Stimulated activated CD8-positive, alpha-beta memory T cell treated with anti-CD3 and anti-CD28 coated beads, Interleukin-12 subunit alpha, Interleukin-12 subunit beta, amount 100 ng/mL, for 1 hour (primary cell): Measurements from ENCODE around the gene DICER1.
"Not testable (repeated sequence)": the region's sequence is repeated elsewhere in the genome, so short reads cannot be mapped to it uniquely, and the experiment has no call there.

ENCODE experiments used
- DNase-seq: peaks from one replicate; pipeline ENCODE4 v3.0.0-alpha.2; 2020; ENCODE audit warnings: low read depth

The DICER1 gene

GRCh38 chr14:95150910-95151309 lies 6.4 kb downstream of the DICER1 start:
- DNase-seq, result no peak

DNA sequence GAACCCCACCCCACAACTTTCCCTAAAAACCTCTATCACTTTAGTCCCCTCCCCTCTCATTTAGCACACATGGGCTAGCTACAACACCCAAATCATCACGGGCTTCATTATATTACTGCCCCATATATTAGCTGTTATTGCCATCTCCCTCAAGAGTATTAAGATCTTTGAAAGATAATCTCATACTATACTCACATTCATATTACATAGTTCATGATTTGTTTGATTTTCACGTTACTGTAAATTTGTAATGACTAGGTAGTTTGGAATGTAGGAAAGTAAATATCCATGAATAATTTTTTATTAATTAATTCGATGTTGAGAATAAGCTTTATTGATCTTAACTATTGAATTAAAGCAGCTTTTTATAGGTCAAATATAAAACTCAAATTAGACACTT lies 7.9 kb downstream of the DICER1 start:
- no peak for DNase-seq

DNA sequence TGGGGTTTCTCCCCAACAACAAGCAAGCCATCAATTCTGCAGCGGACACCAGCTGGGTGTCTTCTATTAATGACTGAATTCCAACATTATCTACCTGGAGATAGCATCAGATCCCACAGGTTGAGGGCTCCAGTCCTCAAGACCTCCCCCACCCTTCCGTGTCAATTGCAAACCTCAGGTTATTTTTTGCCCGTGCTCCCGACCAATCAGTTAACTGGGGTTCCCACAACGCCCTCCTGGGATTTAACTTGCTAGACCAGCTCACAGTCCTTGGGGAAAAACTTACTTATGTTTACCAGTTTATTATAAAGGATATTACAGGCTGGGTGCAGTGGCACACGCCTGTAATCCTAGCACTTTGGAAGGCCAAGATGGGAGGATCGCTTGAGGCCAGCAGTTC lies 9.7 kb downstream of the DICER1 start:
- DNase-seq, result no peak

DNA sequence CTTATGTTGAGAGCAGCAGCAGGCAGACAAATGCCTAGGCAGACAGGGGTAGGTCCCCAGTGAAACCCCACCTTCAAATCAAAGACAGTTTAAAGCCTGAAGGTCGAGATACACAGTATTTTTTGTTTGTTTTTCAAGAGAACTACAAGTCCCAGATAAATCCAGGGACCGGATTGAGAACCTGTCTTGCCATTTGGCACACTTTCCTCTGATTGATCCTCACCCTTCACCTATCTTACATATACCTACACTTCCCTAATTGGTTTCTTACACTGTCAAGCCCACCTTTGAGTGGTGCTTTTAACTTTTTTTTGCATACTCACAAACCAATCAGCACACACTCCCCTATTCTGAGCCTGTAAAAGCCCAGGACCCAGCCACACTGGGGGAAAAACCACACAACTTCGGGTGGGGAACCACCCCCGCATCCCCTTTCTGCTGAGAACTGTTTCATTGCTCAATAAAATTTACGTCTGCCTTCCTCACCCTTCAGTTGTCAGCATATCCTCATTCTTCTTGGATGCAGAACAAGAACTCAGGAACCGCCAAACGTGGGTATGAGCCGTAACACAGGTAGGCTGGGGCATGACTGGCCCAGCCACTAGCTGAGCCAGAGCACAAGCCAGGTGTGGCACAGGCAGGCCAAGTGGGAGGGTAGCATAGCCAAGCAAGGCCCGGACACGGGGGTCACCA lies 11.1 kb downstream of the DICER1 start:
- no peak for DNase-seq

- DNase-seq, result no peak
These were observed 12.5 kb downstream of the DICER1 start for GRCh38 chr14:95144849-95145248.

GRCh38 chr14:95143808-95144620 lies 13.3 kb downstream of the DICER1 start:
- DNase-seq, result no peak

GRCh38 chr14:95142208-95142607 lies 15.1 kb downstream of the DICER1 start:
- DNase-seq, result no peak

- DNase-seq, result no peak
These were observed 15.6 kb downstream of the DICER1 start for GRCh38 chr14:95141684-95142083.

DNA sequence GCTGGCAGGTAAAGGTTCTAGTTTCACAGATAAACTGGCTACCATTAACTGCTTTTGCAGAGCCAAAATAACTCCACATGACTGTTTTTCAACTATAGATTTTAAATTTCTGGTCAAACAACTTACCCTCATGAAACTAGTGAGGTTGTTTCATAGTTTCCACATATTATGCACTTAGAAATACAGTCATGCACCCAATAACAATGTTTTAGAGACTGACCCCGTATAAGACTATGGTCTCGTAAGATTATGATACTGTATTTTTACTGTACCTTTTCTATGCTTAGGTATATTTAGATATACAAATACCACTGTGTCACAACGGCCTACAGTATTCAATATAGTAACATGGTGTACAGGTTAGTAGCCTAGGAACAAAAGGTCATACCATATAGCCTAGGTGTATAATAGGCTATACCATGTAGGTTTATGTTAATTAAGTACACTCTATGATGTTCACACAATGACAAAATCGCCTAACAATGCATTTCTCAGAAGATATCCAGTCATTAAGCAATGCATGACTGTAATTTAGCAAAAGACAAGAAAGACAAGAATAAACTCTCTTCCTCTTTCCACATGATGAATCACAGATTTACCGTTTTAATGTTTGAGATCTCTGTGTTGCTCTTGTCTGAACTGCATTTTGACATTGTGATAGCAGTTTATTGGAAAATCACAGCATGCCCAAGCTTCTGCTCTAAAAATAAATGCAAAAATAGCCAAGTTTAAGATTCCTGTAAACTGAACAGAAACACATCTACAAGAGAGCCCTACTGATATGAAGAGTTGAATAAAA lies 17.1 kb downstream of the DICER1 start:
- no peak for DNase-seq

GRCh38 chr14:95138876-95139275 lies 18.5 kb downstream of the DICER1 start:
- DNase-seq, result no peak

- DNase-seq, result not testable (repeated sequence)
These were observed 18.9 kb downstream of the DICER1 start for GRCh38 chr14:95138455-95138854.

- no peak for DNase-seq
These were observed 19.5 kb downstream of the DICER1 start for GRCh38 chr14:95137804-95138167.

- no peak for DNase-seq
These were observed 20.0 kb downstream of the DICER1 start for GRCh38 chr14:95137164-95137803.

DNA sequence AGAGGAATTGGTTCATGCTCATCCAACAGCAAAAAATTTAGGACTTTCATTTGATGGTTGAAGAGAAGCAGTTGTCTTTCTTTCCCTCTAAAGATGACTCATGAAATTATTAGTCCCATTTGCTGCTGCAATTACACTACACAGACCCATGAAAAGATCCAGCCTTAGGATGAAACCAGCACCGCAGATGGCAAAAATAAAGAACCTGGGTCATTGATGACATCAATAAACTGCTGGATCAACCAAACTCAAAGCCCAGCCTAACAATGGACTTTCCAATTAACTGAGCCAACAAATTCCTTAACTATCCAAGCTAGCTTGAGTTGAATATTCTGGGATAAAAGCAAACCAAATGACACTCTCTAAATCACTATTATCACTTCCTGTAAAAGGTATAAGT lies 20.7 kb downstream of the DICER1 start:
- no peak for DNase-seq

GRCh38 chr14:95134304-95134933 lies 22.9 kb downstream of the DICER1 start:
- DNase-seq, result no peak

DNA sequence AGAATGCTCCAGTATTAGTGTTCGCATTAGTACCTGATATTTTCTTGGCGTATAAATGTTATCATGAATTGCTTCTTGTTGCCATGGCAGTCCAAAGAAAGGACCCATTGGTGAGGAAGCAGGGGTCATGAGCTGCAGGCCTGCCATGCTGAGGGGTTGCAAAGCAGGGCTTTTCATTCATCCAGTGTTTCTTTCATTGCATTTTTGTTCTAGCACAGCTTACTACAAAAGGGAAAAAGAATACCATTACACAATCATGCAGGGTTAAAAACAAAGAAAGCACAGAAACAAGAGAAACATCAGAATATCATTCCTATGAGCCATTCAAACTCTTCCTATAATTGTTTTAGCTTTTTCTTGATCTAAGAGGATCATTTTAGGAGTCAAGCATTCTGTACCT lies 24.0 kb downstream of the DICER1 start:
- DNase-seq, result no peak

DNA sequence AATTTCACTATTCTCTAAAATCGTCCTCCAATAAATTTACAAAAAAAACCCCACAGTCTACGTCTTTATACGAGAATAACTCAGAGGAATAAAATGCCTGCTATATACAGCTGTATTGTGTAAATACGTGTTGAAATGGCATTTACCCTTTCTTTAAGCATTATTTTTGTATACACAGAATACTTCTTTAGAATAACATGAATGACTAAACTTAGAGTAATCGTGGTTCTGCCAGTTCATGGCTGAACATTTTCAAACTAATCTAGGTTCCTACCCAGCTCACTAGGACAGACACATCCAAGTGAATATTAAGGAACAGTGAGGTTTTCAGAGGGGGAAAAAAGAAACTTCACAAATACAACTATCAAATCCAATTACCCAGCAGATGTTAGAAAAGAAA lies 24.6 kb downstream of the DICER1 start:
- DNase-seq, result no peak

- no peak for DNase-seq
These were observed 26.8 kb downstream of the DICER1 start for GRCh38 chr14:95130549-95130948.

DNA sequence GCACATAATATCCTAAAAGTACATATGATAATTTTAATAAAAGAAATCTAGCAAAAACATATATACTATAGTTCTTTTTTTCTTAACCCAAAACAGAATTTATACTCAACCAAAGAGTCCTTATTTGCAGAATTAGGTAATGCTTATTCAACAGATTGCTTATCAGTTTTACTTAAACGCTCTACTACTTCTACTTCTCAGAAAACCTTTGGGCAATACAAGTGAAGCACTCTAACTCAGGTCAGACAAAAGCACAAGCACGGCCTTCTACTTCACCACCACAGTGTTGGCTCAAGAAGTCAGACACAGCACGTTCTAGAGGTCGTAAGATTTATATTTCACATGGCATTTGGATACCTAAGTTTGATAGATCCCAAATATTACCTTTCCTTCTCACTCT lies 29.2 kb downstream of the DICER1 start:
- no peak for DNase-seq

DNA sequence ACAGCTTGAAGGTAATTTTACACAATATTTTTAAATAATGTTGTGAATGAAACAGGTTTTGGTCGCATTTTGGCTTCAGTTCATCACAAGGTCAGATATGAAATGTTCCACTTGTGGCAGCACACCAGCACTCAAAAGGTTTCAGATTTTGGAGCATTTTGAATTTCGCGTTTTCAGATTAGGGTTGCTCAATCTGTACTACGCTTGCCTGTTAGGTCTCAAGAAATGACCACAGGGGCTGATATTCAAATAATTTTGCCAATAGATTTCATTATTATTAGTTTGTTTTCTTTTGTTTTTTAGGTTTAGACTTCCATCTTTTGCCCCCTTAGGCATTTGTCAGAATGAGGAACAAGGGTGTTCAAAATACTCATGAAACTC lies 29.8 kb downstream of the DICER1 start:
- no peak for DNase-seq

GRCh38 chr14:95126906-95127530 lies 30.3 kb downstream of the DICER1 start:
- DNase-seq, result no peak

- no peak for DNase-seq
These were observed 31.4 kb downstream of the DICER1 start for GRCh38 chr14:95125915-95126314.
